Panc1 (cell line): ENCODE measurements around the gene TNRC18. TPM values are rescaled to one million over a fixed set of nuclear protein-coding genes. Genes with fewer than 3 reads are reported as not detected.
A peak's percentile ranks its signal among the peaks of the same experiment; 100 is the strongest.

Experiments used
- ATAC-seq: fragments of 200-7000 bp; cut with Tn5 transposase; 2 replicates; pipeline ENCODE4 v1.9.1; 2020; ENCODE audit warnings: mild to moderate bottlenecking, moderate library complexity
- BruUV-seq: library from RNA; stranded (reverse); fragments of 400-500 nt; replicated peaks from 2 replicates; lab custom pipeline; 2021; lab: Mats Ljungman, UMichigan
- CTCF ChIA-PET: fragments of 300-600 bp; sonication (Branson Sonifier 250); formaldehyde crosslinking; loops from one replicate; lab custom pipeline; 2022; ENCODE audit warnings: antibody characterized with exemption; lab: Charles Lee
- POLR2A ChIA-PET: fragments of 300-600 bp; sonication (Branson Sonifier 250); formaldehyde crosslinking; loops from one replicate; lab custom pipeline; 2022; ENCODE audit warnings: antibody characterized with exemption; lab: Charles Lee
- DNase-seq: peaks from one replicate; pipeline ENCODE4 v3.0.0-alpha.2; 2010; ENCODE audit warnings: low read depth, low spot score
- H3K27ac ChIP-seq: 2 replicates; pipeline ENCODE4 v1.5.1; 2011; ENCODE audit warnings: mild to moderate bottlenecking, low read length, inconsistent platforms
- H3K27me3 ChIP-seq: fragments of 200-500 bp; sonication (Bioruptor generic); 2 replicates; pipeline ENCODE4 v1.6.0; 2014; ENCODE audit warnings: low read length, inconsistent platforms; ENCODE audit not compliant: control insufficient read depth, insufficient read depth
- H3K36me3 ChIP-seq: fragments of 200-500 bp; sonication (Bioruptor generic); 2 replicates; pipeline ENCODE4 v1.5.1; 2014; ENCODE audit warnings: inconsistent platforms, mild to moderate bottlenecking, low read length, moderate library complexity; ENCODE audit not compliant: control insufficient read depth, insufficient read depth
- H3K4me1 ChIP-seq: 2 replicates; pipeline ENCODE4 v1.5.1; 2011; ENCODE audit warnings: inconsistent platforms, mild to moderate bottlenecking, low read length, moderate library complexity; ENCODE audit not compliant: control insufficient read depth, insufficient read depth
- H3K4me3 ChIP-seq, 2 experiments: 2 replicates each; pipeline ENCODE4 v1.5.1; 2011 to 2012; ENCODE audit warnings: low read depth in 2 of 2, low read length in 2 of 2, mild to moderate bottlenecking in 2 of 2, inconsistent platforms in 1 of 2, moderate library complexity in 1 of 2
- H3K9me3 ChIP-seq: fragments of 200-500 bp; sonication (Bioruptor generic); 2 replicates; pipeline ENCODE4 v1.5.1; 2014; ENCODE audit warnings: low read depth, mild to moderate bottlenecking, inconsistent platforms, low read length, moderate library complexity; ENCODE audit not compliant: control insufficient read depth, insufficient read depth
- CTCF ChIP-seq: fragments of 450-650 bp; IDR thresholded peaks from 2 replicates; pipeline ENCODE4 v1.5.1; 2017; ENCODE audit warnings: mild to moderate bottlenecking
- POLR2AphosphoS5 ChIP-seq: IDR thresholded peaks from 2 replicates; pipeline ENCODE4 v1.6.1; 2012; ENCODE audit warnings: mild to moderate bottlenecking, low read depth, low read length, moderate library complexity
- REST ChIP-seq, 2 experiments: IDR thresholded peaks; 2 replicates each; pipeline ENCODE4 v1.6.1; 2011 to 2012; ENCODE audit warnings: low read depth in 2 of 2, control low read depth in 1 of 2, low read length in 1 of 2, mild to moderate bottlenecking in 1 of 2, moderate library complexity in 1 of 2; ENCODE audit not compliant: insufficient read depth in 1 of 2
- SIN3A ChIP-seq: IDR thresholded peaks from 2 replicates; pipeline ENCODE4 v1.6.1; 2012; ENCODE audit warnings: low read depth, mild to moderate bottlenecking, low read length, moderate library complexity, borderline replicate concordance; ENCODE audit not compliant: insufficient read depth
- TCF7L2 ChIP-seq: IDR thresholded peaks from 2 replicates; pipeline ENCODE4 v1.6.1; 2011; ENCODE audit warnings: mild to moderate bottlenecking, low read depth, low read length, inconsistent platforms
- in situ Hi-C: cut with HindIII; loops from 2 replicates; pipeline ENCODE4 v1.10.0; 2016; ENCODE audit warnings: low sequenced_read_pairs, low pct_unique_long_range_greater_than_20kb
- intact Hi-C: fragments of 100-400 bp; cut with micrococcal nuclease; formaldehyde crosslinking; loops from one replicate; pipeline ENCODE4 v1.10.0; 2022; ENCODE audit not compliant: unreplicated experiment
- total RNA-seq: library from RNA; stranded (reverse); gene quantifications from one replicate; pipeline ENCODE4 v1.2.1, GENCODE V29; 2021; ENCODE audit not compliant: unreplicated experiment

Gene TNRC18
- total RNA-seq, 1 experiment from 2014 or later, result 148 TPM

- ChIA-PET CTCF (interaction anchor here (0.6 kb wide), 2 partner anchors 18 to 20 kb away, joined by 5 to 6 read pairs; no protein-coding TSS in a partner anchor), POLR2A (interaction anchor here (2.5 kb wide), 1 partner anchor 14 kb away, joined by 12 read pairs; no protein-coding TSS in a partner anchor)
- in situ Hi-C loops (no loop called here), intact Hi-C loops (no loop called here)
- no peaks in the 10 kb centered on the region for H3K27me3 ChIP-seq
- ATAC-seq, result peak; percentile 51
- peaks cover 13% of the 10 kb centered on the region for H3K4me1 ChIP-seq
- H3K27ac ChIP-seq, result no peak overlapping the region
- peaks cover 4% of the 10 kb centered on the region; the same call in 1 of the 2 replicates for H3K36me3 ChIP-seq
- BruUV-seq, result no TSS peak
- H3K9me3 ChIP-seq, result no peaks in the 10 kb centered on the region
- no peak overlapping the region for H3K4me3 ChIP-seq
- DNase-seq, result no peak
- TF ChIP-seq SIN3A (no peak), POLR2AphosphoS5 (no peak), REST (IDR thresholded peaks at IDR 0.05; ENCODE audit: insufficient read depth in 1 of 2, low read depth in 2 of 2, low read length in 1 of 2) (no peak), TCF7L2 (no peak), CTCF (no peak)
These were observed 41.2 kb downstream of the TNRC18 start for GRCh38 chr7:5382281-5382892.

- TF ChIP-seq CTCF, result no peak
- TF ChIP-seq TCF7L2, result no peak
- no peak for TF ChIP-seq POLR2AphosphoS5
- TF ChIP-seq SIN3A, result no peak
- TF ChIP-seq REST (IDR thresholded peaks at IDR 0.05; ENCODE audit: insufficient read depth in 1 of 2, low read depth in 2 of 2, low read length in 1 of 2), result no peak
- Histone ChIP-seq H3K27ac (no peak overlapping the region), H3K4me3 (no peak overlapping the region), H3K36me3 (no peaks in the 10 kb centered on the region; the same call in 1 of the 2 replicates), H3K27me3 (no peaks in the 10 kb centered on the region), H3K9me3 (no peaks in the 10 kb centered on the region), H3K4me1 (peaks cover 13% of the 10 kb centered on the region)
- BruUV-seq, result no TSS peak
- CTCF ChIA-PET, result interaction anchor here (0.6 kb wide), 1 partner anchor 76 kb away, joined by 7 read pairs; no protein-coding TSS in a partner anchor
- in situ Hi-C loops (no loop called here), intact Hi-C loops (no loop called here)
- DNase-seq (no peak), ATAC-seq (peak; percentile 18)
- POLR2A ChIA-PET, result interaction anchor here (0.6 kb wide), 1 partner anchor 35 kb away, joined by 4 read pairs; no protein-coding TSS in a partner anchor
These were observed 42.4 kb downstream of the TNRC18 start for GRCh38 chr7:5381071-5381772.
